T-helper 2 cell (primary cell): ENCODE measurements around the gene C19orf81.
A peak's percentile ranks its signal among the peaks of the same experiment; 100 is the strongest.

Source experiments
- DNase-seq, 5 experiments: peaks; one replicate each; pipeline versions ENCODE4 v3.0.0 to v3.0.0-alpha.2; 2012 to 2022

C19orf81 gene

DNA sequence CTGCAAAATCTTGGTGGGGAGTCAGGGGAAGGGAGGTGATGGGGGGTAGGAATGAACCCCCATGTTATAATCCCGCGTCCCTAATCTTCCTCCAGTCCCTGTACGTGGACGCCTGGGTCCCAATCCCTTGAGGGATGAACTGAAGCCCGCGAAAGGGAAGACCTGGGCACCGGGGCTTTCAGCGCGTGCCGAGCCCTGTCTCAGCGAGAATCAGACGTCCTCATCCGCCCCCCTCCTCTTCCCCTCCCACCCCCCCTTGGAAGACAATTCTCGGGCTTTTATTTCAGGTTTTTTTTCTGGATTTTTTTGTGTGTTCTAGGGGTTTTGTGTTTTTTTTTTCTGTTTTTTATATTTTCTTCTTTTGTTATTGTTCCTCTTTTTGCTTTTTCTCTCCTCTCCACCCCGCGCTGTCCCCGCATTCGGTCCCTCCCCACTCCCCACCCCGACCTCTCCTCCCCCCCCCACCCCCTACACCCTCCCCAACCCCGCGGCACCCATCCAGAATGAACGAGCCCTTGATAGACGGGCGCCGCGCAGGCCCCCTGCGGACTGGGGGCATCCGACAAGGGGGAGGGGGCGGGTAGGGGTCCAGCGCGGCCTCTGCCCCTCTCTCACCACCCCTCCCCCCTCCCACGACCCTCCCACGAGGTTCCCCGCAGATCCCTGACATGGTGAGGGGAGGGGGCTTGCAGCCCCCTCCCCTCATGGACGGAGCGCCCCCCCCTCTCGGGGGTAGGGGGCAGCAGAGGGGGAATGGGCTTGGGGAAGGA lies 10.3 kb downstream of the C19orf81 start:
- DNase-seq: no peak

GRCh38 chr19:50660088-50660366 lies 10.8 kb downstream of the C19orf81 start:
- no peak for DNase-seq

DNA sequence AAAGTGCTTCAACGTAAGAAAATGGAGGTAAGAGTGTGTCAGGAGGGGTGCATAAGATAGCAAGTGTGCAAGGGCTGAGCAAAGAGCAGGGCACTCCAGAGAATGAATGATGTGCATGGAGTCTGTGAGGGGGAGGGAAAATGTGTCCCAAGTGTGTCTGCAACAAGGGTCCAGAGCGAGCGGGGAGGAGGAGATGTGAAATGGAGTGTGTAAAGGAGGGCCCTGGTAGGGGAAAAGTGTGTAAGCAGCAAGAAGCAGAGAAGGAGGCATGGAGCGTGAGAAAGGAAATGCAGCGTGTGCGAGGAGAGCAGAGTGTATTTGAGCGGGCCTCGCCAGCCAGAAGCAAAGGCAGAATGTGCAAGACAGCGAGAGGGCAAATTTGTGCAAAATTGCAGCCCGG lies 11.8 kb downstream of the C19orf81 start:
- no peak for DNase-seq

DNA sequence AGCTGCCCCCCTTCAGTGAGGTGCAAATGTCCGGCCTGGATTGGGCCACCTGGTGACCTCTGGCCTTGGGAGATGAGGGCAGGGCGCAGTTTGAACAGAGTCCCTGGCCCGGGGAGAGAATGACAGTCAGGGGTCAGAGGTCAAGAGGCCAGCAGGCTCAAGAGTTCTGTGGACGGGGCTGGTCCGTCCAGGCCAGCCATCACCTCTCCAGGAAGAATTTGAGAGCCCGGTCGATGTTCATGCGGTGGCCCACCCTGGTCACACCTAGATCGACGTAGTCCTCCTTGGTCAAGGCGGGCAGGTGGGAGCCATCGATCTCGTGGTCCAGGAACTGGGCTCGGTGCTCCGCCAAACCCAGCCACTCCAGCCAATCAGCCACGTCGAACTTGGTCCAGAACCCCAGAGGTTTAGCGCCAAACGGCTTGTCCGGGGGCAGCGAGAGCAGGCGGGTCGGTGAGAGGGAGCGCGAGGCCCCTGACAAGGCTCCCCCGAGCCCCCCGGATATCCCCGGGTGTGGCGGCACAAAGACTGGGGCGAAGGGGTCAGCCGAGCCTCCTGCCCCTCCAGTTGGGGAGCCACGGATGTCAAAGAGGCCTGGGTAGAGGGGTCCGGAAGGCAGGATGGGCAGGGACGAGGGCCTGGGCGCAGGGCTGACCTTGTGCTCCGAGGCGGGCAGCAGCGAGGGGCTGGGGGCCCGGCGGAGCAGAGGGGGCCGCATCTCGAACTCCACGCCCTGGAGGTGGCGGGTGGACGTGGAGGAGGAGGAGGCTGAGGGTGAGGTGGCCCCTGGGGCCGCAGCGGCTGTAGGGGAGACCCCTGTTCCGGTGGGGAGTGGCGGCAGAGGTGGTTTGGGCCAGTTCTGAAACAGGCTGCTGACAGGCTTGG lies 12.8 kb downstream of the C19orf81 start:
- DNase-seq: no peak

DNA sequence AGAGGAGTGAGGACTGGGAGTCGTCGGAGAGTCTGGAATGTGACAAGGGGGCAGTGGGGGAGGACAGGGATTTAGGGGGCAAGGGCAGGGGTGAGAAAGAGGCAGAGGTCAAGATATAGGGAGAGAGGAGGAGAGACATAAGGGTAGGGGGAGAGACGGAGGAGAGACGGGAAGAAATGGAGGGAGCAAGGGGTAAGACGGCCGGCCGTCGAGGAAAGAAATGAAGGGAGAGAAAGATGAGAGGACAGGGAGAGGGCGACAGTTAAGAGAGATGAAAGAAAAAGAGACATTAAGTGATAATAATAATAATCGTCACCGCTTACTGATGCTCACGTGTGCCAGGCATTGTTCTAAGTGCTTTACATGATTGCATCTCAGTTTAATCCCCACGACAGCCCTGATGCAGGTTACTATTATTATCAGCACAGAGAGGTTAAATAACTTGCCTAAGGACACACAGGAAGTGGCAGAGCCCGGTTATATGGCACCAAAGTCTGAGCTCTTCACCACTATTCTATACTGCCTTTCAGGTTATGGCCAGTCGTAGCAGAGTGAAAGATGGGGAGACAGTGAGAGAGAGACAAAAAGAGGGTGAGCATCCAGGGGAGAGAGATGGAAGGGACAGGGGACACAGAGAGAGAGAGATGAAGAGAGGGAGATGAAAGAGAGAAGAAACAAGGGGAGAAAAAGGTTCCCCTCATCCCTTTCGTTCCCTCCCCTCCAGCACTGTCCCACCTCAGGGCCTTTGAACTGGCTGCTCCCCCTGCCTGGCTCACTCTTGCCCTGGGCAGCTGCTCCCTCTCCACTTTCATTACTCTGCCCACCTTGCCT lies 13.6 kb downstream of the C19orf81 start:
- no peak for DNase-seq

- DNase-seq: no peak
Observed at GRCh38 chr19:50663482-50663790, 14.2 kb downstream of the C19orf81 start.

DNA sequence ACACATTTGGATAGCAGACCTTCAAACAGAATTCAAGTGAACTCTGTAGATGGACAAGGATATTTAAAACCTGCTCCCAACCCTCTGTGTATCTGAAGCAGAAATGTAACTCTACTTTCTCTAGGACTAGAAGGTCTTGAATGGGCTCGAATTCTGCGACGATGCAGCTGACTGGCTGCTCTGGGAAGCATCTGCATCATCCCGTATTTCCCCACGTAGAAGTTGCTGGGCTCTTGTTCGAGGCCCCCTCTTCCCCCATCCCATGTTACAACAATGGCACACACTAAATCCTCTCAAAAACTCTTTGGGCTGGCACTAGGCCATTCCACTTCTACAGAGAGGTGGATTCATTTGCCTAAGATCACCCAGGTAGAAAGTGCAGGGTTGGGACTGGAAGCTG lies 15.0 kb downstream of the C19orf81 start:
- DNase-seq: no peak

DNA sequence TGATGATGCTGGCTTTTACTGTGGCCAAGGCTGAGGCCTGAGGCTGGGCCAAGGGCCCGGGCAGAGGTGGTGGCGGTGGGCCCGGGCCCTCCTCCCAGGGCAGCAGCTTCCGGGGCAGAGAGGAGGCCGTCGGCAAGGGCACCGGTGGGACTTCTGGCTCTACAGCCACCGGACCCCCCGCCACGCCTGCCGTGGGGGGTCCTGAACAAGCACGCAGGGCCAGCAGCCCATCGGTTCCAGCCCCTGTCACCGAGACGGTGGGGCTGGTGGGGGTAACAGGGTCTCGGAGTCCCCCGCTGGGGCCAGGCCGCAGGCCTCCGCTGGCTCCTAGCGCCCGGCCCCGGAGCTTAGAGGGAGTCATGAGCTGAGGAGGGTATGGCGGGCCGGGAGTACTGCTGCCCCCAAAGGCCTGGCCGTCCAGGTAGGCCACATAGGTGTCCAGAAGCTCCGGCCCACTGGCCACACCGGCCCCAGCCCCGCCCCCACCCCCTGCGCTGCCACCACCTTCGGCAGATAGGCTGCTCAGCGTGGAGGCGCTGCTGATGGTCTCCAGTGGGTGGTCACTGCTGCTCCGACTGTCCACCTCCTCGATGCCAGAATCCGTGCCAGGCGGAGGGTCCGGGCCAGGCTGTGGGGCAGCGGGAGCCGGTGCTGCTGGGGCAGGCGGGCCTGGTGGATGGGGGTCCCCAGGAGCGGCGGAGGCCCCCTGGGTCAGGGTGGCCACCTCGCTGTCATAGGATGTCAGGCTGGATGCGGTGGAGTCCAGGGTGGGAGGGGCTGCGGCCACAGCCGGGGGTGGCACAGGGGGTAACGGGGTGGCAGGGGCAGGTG lies 17.3 kb downstream of the C19orf81 start:
- DNase-seq: no peak

DNA sequence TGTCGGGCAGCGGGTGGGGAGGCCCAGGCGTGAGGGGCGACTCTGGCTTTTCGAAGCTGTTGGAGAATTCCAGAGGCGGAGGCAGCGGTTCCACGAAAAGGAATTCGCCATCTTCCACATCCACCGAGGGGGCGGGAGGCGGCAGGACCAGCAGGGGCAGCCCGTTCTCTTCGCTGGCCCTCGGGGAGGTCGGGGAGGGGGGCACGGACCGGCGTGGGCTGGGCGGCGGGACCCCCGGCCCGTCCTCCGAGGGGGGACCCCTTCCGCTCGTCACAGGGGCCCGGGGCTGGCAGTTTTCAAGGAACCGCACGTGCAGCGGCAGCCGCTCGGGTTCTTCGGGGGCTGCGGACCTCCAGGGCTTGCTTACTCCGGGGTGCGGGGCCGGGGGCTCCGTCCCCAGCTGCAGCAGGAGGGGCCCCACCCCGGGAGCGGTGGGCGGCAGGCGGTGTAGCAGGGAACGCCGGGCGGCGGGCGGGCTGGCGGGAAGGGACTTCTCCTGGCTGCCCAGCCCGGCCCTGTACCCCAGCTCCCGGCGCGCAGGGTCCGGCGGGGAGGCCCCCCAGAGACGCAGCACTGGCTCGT lies 18.0 kb downstream of the C19orf81 start:
- no peak for DNase-seq

GRCh38 chr19:50667759-50668231 lies 18.6 kb downstream of the C19orf81 start:
- DNase-seq: no peak

GRCh38 chr19:50668416-50668815 lies 19.2 kb downstream of the C19orf81 start:
- no peak for DNase-seq

- no peak for DNase-seq
Observed at GRCh38 chr19:50668879-50669278, 19.6 kb downstream of the C19orf81 start.

DNA sequence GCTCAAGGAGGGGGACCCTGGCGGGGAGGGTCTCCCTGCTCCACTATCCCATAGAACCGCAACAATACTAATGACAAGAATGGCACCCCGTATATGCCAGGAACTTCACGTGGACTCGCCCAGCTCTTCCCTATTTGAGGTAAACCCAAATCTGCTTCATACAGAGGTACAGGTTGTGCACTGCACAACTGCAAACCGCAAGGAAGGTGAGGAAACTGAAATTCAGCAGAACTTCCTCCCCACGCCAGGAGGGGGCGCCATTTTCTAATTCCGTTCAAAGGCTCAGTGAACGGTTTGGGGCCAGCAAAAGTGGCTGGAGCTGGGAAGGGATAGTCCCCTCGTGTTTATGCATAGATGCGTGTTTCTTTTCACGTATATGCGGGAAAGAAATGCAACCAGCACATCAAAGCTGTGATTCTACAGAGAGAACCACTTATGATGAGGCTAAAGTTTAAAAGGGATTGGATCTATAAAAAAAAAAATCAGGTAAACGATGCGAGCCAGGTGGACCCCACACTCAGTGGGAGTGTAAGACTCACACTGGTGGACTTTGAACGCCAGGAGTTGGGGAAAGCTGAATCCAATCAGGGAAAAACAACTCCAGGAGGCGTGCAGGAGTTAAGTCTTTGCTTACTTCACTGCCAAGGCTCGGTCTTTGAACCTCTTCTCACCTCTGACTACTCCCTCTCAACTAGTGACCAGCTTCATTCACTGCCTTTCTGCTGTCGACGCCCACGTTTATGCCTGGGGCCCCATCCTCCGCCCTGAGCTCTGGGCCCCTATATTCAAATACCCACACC lies 20.3 kb downstream of the C19orf81 start:
- peak in 3 of 5 experiments; percentile 18 to 21 (median 19) for DNase-seq

- no peak for DNase-seq
Observed at GRCh38 chr19:50670102-50670380, 20.8 kb downstream of the C19orf81 start.

- DNase-seq: no peak
Observed at GRCh38 chr19:50673118-50673517, 23.9 kb downstream of the C19orf81 start.

- DNase-seq: no peak
Observed at GRCh38 chr19:50676625-50677197, 27.5 kb downstream of the C19orf81 start.

DNA sequence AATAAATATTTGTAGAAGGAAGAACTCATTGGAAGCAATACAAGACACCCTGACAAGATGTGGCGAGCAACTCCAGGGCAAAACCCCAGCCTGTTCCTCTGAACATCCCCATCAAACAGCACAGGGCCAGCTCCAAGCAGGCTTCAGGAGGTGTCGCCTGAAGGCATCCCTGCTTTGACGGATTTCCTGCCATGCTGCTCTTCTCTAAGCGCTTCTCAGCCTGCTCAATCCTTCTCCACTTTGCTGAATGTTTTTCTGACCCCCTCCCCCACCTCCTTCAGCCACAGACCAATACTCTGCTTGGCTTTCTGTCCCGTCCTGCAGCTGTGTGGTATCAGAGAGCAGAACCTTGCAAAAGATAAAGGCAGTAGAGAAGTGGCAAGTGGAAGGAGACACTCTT lies 28.4 kb downstream of the C19orf81 start:
- no peak for DNase-seq

DNA sequence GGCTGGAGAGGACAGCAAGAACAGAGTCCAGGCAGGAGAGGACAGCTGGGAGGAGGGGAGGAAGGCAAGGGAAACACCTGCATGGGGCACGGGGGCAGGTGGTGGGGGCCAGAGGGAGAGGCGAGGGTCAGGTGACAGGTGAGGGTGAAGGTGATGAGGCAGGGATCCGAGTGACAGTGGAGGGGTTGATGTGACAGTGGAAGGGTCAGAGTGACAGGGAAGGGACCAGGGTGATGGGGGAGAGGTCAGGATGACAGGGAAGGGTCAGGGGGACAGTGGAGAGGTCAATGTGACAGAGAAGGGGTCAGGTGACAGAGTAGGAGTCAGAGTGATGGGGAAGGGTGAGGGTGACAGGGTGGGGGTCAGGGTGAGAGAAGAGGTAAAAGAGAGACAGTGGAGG lies 29.1 kb downstream of the C19orf81 start:
- DNase-seq: no peak

DNA sequence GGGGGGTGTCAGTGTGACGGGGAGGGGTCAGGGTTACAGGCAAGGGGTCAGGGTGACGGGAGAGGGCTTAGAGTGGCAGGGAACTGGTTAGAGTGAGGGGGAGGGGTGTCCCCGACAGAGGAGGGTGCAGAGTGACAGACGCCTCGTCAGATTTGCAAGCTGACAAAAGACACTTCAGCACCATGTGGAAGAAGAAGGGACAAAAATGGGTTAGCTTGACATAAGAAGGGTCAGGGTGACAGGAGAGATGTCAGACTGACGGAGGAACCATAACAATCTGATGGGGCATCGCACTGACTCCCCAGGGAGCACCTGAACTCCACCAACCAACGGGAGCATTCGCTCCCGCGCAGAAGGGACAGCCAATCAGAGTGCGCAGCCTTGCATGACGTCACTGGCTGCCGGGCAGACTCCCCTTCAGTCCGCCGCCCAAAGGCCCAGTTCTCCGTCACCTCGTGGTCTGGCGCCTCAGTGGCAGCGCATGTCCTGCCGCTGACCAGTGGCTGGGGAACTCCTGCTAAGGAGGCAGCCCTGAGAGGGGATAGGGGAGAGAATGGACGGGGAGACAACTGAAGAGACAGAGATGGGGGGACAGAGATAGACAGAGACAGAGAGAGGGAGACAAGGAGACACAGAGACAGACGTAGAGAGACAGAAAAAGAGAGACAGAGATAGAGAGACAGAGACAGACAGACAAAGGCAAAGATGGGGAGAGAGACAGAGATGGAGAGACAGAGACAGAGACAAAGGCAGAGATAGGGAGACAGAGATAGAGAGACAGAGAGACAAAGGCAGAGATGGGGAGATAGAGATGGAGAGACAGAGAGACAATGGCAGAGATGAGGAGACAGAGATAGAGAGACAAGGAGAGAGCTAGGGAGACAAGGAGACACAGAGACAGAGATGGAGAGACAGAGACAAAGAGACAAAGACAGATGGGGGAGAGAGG lies 30.2 kb downstream of the C19orf81 start:
- peak; percentile 37 to 81 (median 61) for DNase-seq
